Gastroesophageal sphincter (tissue), 4 donors: ENCODE data around the gene TMA7. TPM values are rescaled to one million over a fixed set of nuclear protein-coding genes. Genes with fewer than 3 reads are reported as not detected.

ENCODE experiments used
- ATAC-seq: fragments of 150-250 bp; one replicate; pipeline ENCODE4 v1.9.1; 2016; ENCODE audit warnings: mild to moderate bottlenecking, moderate library complexity
- H3K27ac ChIP-seq, 4 donors: fragments of 200-600 bp; sonication (generic) in 3 of 4; 1 replicate in 3 of 4; 2 replicates in 1 of 4; pipeline ENCODE4 v1.5.1; 2016 to 2019
- H3K27me3 ChIP-seq: fragments of 200-600 bp; sonication (generic); one replicate; pipeline ENCODE4 v1.5.1; 2019
- H3K36me3 ChIP-seq, 2 donors: fragments of 200-600 bp; sonication (generic); one replicate each; pipeline ENCODE4 v1.5.1; 2019; ENCODE audit warnings: control low read depth in 1 of 2
- H3K4me1 ChIP-seq, 3 donors: fragments of 200-600 bp; sonication (generic); 1 replicate in 2 of 3; 2 replicates in 1 of 3; pipeline ENCODE4 v1.5.1; 2016 to 2019; ENCODE audit warnings: control low read depth in 2 of 3
- H3K4me3 ChIP-seq, 2 donors: fragments of 200-600 bp; sonication (generic); one replicate each; pipeline ENCODE4 v1.5.1; 2019; ENCODE audit warnings: mild to moderate bottlenecking in 1 of 2, moderate library complexity in 1 of 2
- H3K9me3 ChIP-seq, 3 donors: fragments of 200-600 bp; sonication (generic); one replicate each; pipeline ENCODE4 v1.5.1; 2017 to 2019; ENCODE audit warnings: control low read depth in 2 of 3
- EP300 ChIP-seq: sonication (generic); formaldehyde crosslinking; IDR thresholded peaks from one replicate; pipeline ENCODE4 v1.6.1; 2017; ENCODE audit warnings: antibody characterized with exemption, mild to moderate bottlenecking
- POLR2A ChIP-seq, 2 donors: fragments of 450-650 bp; IDR thresholded peaks; one replicate each; pipeline ENCODE4 v1.6.1; 2017; ENCODE audit warnings: antibody characterized with exemption in 2 of 2, mild to moderate bottlenecking in 2 of 2, moderate library complexity in 1 of 2
- POLR2AphosphoS5 ChIP-seq: sonication (generic); formaldehyde crosslinking; IDR thresholded peaks from one replicate; pipeline ENCODE4 v1.6.1; 2017; ENCODE audit warnings: antibody characterized with exemption
- WGBS, 2 donors: methylation state at CpG; one replicate each; pipeline ENCODE4 v1.1.5; 2018; ENCODE audit warnings: low coverage in 1 of 2; 5-methylcytosine and 5-hydroxymethylcytosine counted together
- total RNA-seq, 4 donors: library from RNA; depleted of rRNA; stranded (reverse); fragments of >200 nt; gene quantifications; one replicate each; pipeline ENCODE4 v1.1.0, GENCODE V29; 2016
- TF ChIP-seq, protein P1 (sequence below), 4 experiments: fragments of 200-600 bp in 2 of 4; fragments of 450-650 bp in 2 of 4; sonication (generic) in 1 of 4; IDR thresholded peaks; one replicate each; pipeline ENCODE4 v1.5.1; 2017 to 2019; ENCODE audit warnings: antibody characterized with exemption in 4 of 4, mild to moderate bottlenecking in 2 of 4, moderate library complexity in 2 of 4

The TMA7 gene
- total RNA-seq, 4 donors from 2014 or later = 200 to 329 (median 260) TPM

DNA sequence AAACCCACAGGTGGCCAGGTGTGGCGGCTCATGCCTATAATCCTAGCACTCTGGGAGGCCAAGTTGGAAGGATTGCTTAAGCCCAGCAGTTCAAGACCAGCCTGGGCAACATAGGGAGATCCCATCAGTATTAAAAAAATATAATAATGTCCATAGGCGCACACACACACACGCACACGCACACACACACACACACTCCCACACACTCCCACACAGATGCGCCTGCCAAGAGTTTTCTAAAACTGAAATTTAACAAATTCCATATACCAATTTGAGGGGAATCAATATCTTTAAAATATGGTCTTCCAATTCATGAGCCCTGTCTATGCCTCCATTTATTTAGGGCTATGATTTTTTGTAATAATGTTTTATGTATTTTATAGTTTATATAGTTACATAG, 46.9 kb downstream of the TMA7 start:
- Histone ChIP-seq H3K36me3 (no peaks in the 10 kb centered on the region), H3K27ac (no peak overlapping the region), H3K9me3 (no peaks in the 10 kb centered on the region)

DNA sequence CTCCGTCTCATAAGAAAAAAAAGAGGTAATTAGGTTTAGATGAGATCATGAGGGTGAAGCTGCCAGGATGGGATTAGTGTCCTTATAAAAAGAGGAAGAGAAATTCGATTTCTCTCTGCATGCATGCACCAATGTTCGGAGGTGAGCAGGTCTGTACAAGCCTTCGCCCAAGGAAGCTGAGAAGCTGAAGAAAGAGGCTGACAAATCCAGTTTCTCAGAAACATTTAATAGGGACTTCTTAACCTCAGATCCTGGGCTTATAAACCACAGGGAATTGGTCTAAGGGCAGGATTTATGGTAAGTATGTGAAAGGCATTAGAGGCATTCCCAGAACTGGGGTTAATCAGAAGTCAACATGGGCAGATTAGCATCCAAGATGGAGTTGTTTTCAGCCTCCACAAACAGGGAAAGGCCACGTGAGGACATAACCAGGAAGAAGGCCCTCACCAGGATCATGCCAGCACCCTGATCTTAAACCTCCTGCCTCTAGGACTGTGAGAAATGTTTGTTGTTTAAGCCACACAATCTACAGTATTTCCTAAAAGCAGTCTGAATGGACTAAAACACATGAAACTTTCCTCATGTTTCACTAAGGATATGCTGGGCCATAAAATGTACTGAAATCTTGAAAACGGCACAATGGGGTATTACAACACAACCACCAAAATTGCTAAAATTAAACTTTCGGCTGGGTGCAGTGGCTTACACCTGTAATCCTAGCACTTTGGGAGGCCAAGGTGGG, 52.6 kb downstream of the TMA7 start:
- no peak for ATAC-seq

More for the DNA sequence above, 46.9 kb downstream of the TMA7 start:
- TF ChIP-seq EP300 = no peak
- TF ChIP-seq, protein P1, sequence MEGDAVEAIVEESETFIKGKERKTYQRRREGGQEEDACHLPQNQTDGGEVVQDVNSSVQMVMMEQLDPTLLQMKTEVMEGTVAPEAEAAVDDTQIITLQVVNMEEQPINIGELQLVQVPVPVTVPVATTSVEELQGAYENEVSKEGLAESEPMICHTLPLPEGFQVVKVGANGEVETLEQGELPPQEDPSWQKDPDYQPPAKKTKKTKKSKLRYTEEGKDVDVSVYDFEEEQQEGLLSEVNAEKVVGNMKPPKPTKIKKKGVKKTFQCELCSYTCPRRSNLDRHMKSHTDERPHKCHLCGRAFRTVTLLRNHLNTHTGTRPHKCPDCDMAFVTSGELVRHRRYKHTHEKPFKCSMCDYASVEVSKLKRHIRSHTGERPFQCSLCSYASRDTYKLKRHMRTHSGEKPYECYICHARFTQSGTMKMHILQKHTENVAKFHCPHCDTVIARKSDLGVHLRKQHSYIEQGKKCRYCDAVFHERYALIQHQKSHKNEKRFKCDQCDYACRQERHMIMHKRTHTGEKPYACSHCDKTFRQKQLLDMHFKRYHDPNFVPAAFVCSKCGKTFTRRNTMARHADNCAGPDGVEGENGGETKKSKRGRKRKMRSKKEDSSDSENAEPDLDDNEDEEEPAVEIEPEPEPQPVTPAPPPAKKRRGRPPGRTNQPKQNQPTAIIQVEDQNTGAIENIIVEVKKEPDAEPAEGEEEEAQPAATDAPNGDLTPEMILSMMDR (IDR thresholded peaks at IDR 0.05) = no peak
- no peak for TF ChIP-seq POLR2A (IDR thresholded peaks at IDR 0.05)
- TF ChIP-seq POLR2AphosphoS5 = no peak
- H3K4me3 ChIP-seq = no peak overlapping the region
- no peaks in the 10 kb centered on the region for H3K4me1 ChIP-seq
- WGBS, 2 donors = 84 to 93% methylated on average over 5 of the region's 5 CpGs
- ATAC-seq = no peak
- H3K27me3 ChIP-seq = no peaks in the 10 kb centered on the region

DNA sequence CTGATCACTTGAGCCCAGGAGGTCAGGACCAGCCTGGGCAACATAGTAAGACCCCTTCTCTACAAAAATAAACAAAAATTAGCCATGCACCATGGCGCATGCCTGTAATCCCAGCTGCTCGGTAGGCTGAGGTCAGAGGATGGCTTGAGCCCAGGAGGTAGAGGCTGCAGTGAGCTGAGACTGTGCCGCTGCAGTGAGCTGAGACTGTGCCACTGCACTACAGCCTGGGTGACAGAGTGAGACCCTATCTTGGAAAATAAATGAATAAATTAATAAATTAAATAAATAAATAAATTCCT, 53.1 kb downstream of the TMA7 start:
- Histone ChIP-seq H3K9me3 (no peaks in the 10 kb centered on the region), H3K27ac (no peak overlapping the region), H3K27me3 (no peaks in the 10 kb centered on the region), H3K4me1 (no peaks in the 10 kb centered on the region), H3K4me3 (no peak overlapping the region), H3K36me3 (peaks cover 0 to 55% of the 10 kb centered on the region in 2 donors)
- WGBS, 2 donors = 93% methylated on average over 3 of the region's 3 CpGs; no CpG with 5 or more reads in 1 of the 2 donors
- no peak for ATAC-seq
- TF ChIP-seq, protein P1 (IDR thresholded peaks at IDR 0.05) = no peak
- no peak for TF ChIP-seq POLR2AphosphoS5

More for the DNA sequence above, 52.6 kb downstream of the TMA7 start:
- Histone ChIP-seq H3K9me3 (no peaks in the 10 kb centered on the region), H3K27me3 (no peaks in the 10 kb centered on the region), H3K27ac (no peak overlapping the region), H3K36me3 (peaks cover 0 to 49% of the 10 kb centered on the region in 2 donors), H3K4me3 (no peak overlapping the region), H3K4me1 (no peaks in the 10 kb centered on the region)
- 72 to 76% methylated on average over 4 to 7 of the region's 7 CpGs for WGBS, 2 donors
- TF ChIP-seq POLR2AphosphoS5 (no peak), POLR2A (IDR thresholded peaks at IDR 0.05) (no peak), EP300 (no peak)
- TF ChIP-seq, protein P1 (IDR thresholded peaks at IDR 0.05) = no peak

Other genes starting within 250 kb of the TMA7 start
- gene CAMP, start 216.8 kb upstream of the TMA7 start, total RNA-seq = not detected
- gene ZNF589, start 199.2 kb upstream of the TMA7 start, total RNA-seq = 10 to 100 TPM in 1 of 4 donors, 1 to 10 TPM in 3; 5.8 to 16.2 (median 8.0) TPM
- gene NME6, start 138.9 kb upstream of the TMA7 start, total RNA-seq = 10 to 100 TPM; 19.9 to 32.7 (median 29.5) TPM
- not detected for gene SPINK8, start 106.6 kb upstream of the TMA7 start, total RNA-seq
- gene FBXW12, start 68.0 kb upstream of the TMA7 start, total RNA-seq = not detected
- 100 to 1,000 TPM; 125 to 186 (median 147) TPM for gene PLXNB1, start 10.2 kb upstream of the TMA7 start, total RNA-seq
- 10 to 100 TPM; 10.2 to 32.6 (median 26.3) TPM for gene CCDC51, start 138 bp upstream of the TMA7 start, total RNA-seq
- 1 to 10 TPM; 3.0 to 6.8 (median 5.2) TPM for gene ATRIP, start 6.5 kb downstream of the TMA7 start, total RNA-seq
- gene SHISA5, start 63.9 kb downstream of the TMA7 start, total RNA-seq = 100 to 1,000 TPM in 3 of 4 donors, 10 to 100 TPM in 1; 98.2 to 191 (median 122) TPM
- 1 to 10 TPM; 1.8 to 2.9 (median 2.4) TPM for gene PFKFB4, start 116.5 kb downstream of the TMA7 start, total RNA-seq
- gene UCN2, start 123.5 kb downstream of the TMA7 start, total RNA-seq = under 1 TPM in 1 of 4 donors, not detected in 3; 0.19 TPM
- 1 to 10 TPM; 1.7 to 3.9 (median 1.9) TPM for gene COL7A1, start 155.1 kb downstream of the TMA7 start, total RNA-seq
- 100 to 1,000 TPM; 195 to 346 (median 302) TPM for gene UQCRC1, start 169.4 kb downstream of the TMA7 start, total RNA-seq
- gene TMEM89, start 181.5 kb downstream of the TMA7 start, total RNA-seq = not detected
- 10 to 100 TPM in 2 of 4 donors, 1 to 10 TPM in 2; 7.4 to 21.8 (median 10.7) TPM for gene SLC26A6, start 195.2 kb downstream of the TMA7 start, total RNA-seq
- gene CELSR3, start 222.6 kb downstream of the TMA7 start, total RNA-seq = 1 to 10 TPM in 1 of 4 donors, under 1 TPM in 3; 0.40 to 1.0 (median 0.66) TPM
- gene NCKIPSD, start 245.7 kb downstream of the TMA7 start, total RNA-seq = 10 to 100 TPM; 19.0 to 32.5 (median 21.1) TPM